Neural cell (in vitro differentiated cells): ENCODE data around the gene MBD5.

Experiments used
- EP300 ChIP-seq: fragments of 450-650 bp; conservative IDR thresholded peaks from 2 replicates; pipeline ENCODE4 v1.6.1; 2014; ENCODE audit warnings: antibody characterized with exemption, mild to moderate bottlenecking, moderate library complexity; ENCODE audit not compliant: poor library complexity, severe bottlenecking
- POLR2AphosphoS5 ChIP-seq: IDR thresholded peaks from 2 replicates; pipeline ENCODE4 v1.6.1; 2012
- TF ChIP-seq, protein P1 (sequence below): fragments of 450-650 bp; IDR thresholded peaks from 2 replicates; pipeline ENCODE4 v1.5.1; 2014; ENCODE audit warnings: antibody characterized with exemption, mild to moderate bottlenecking, moderate library complexity; ENCODE audit not compliant: poor library complexity, severe bottlenecking

DNA sequence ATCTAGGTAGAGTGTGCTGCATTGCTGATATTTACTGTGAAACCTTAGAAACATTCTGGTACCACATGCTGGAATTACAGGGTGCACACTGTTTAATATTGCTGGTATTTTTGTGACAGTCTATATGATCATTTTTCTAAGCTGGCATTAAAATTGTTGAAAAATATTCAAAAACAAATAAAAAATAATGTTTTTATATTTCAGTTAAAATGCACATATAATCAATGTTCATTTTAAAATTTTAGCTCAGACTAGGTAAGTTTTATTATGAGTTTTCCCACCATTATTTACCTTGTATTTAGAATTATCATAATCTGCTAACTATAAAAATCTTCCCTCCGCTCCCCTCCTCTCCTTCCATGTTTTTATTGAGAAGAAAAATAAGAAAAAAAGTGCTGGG, 339.8 kb downstream of the MBD5 start:
- TF ChIP-seq, protein P1, sequence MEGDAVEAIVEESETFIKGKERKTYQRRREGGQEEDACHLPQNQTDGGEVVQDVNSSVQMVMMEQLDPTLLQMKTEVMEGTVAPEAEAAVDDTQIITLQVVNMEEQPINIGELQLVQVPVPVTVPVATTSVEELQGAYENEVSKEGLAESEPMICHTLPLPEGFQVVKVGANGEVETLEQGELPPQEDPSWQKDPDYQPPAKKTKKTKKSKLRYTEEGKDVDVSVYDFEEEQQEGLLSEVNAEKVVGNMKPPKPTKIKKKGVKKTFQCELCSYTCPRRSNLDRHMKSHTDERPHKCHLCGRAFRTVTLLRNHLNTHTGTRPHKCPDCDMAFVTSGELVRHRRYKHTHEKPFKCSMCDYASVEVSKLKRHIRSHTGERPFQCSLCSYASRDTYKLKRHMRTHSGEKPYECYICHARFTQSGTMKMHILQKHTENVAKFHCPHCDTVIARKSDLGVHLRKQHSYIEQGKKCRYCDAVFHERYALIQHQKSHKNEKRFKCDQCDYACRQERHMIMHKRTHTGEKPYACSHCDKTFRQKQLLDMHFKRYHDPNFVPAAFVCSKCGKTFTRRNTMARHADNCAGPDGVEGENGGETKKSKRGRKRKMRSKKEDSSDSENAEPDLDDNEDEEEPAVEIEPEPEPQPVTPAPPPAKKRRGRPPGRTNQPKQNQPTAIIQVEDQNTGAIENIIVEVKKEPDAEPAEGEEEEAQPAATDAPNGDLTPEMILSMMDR = no peak
- no peak for TF ChIP-seq POLR2AphosphoS5
- no peak for TF ChIP-seq EP300
